ENCODE results near the gene MAPK8IP1. TPM values are rescaled to one million over a fixed set of nuclear protein-coding genes. Genes with fewer than 3 reads are reported as not detected.
"Not testable (repeated sequence)": the region's sequence is repeated elsewhere in the genome, so short reads cannot be mapped to it uniquely, and the experiment has no call there.

MAPK8IP1 gene
- polyA plus RNA-seq, 4 donors: 9.5 to 23.1 (median 11.8) TPM

- not testable (repeated sequence) for DNase-seq (ENCODE audit: low read depth in 4 of 4, low spot score in 3 of 4)
Observed at GRCh38 chr11:45905576-45905975, 20.1 kb downstream of the MAPK8IP1 start.

GRCh38 chr11:45906096-45906682 lies 20.7 kb downstream of the MAPK8IP1 start:
- no peak for DNase-seq (ENCODE audit: low read depth in 4 of 4, low spot score in 3 of 4)

- DNase-seq (ENCODE audit: low read depth in 4 of 4, low spot score in 3 of 4): no peak
Observed at GRCh38 chr11:45906965-45907611, 21.6 kb downstream of the MAPK8IP1 start, which contains the start of gene FREY1. Gene FREY1, minus strand, starts transcription at chr11:45907271. Its CDS starts 26 bp downstream, at chr11:45907245.

- no peak for DNase-seq (ENCODE audit: low read depth in 4 of 4, low spot score in 3 of 4)
Observed at GRCh38 chr11:45907911-45908370, 22.5 kb downstream of the MAPK8IP1 start.

GRCh38 chr11:45909594-45910475 lies 24.4 kb downstream of the MAPK8IP1 start:
- DNase-seq (ENCODE audit: low read depth in 4 of 4, low spot score in 3 of 4): no peak

- no peak for DNase-seq (ENCODE audit: low read depth in 4 of 4, low spot score in 3 of 4)
Observed at GRCh38 chr11:45910623-45911022, 25.2 kb downstream of the MAPK8IP1 start.

GRCh38 chr11:45913514-45913913 lies 28.1 kb downstream of the MAPK8IP1 start:
- DNase-seq (ENCODE audit: low read depth in 4 of 4, low spot score in 3 of 4): no peak

GRCh38 chr11:45913942-45914635 lies 28.6 kb downstream of the MAPK8IP1 start:
- DNase-seq (ENCODE audit: low read depth in 4 of 4, low spot score in 3 of 4): no peak

GRCh38 chr11:45915446-45915845 lies 30.0 kb downstream of the MAPK8IP1 start:
- no peak for DNase-seq (ENCODE audit: low read depth in 4 of 4, low spot score in 3 of 4)

GRCh38 chr11:45917286-45917622 lies 31.8 kb downstream of the MAPK8IP1 start:
- DNase-seq (ENCODE audit: low read depth in 4 of 4, low spot score in 3 of 4): no peak

- peak; percentile 89 to 93 (median 90) for DNase-seq (ENCODE audit: low read depth in 4 of 4, low spot score in 3 of 4)
Observed at GRCh38 chr11:45917623-45918330, 32.3 kb downstream of the MAPK8IP1 start, which contains the start of gene PEX16. Gene PEX16, minus strand, starts transcription at chr11:45917877. Its CDS starts 66 bp downstream, at chr11:45917811.

- DNase-seq (ENCODE audit: low read depth in 4 of 4, low spot score in 3 of 4): no peak
Observed at GRCh38 chr11:45918331-45918941, 33.0 kb downstream of the MAPK8IP1 start.

GRCh38 chr11:45918962-45919675 lies 33.7 kb downstream of the MAPK8IP1 start:
- DNase-seq (ENCODE audit: low read depth in 4 of 4, low spot score in 3 of 4): no peak

GRCh38 chr11:45919806-45920530 lies 34.5 kb downstream of the MAPK8IP1 start:
- DNase-seq (ENCODE audit: low read depth in 4 of 4, low spot score in 3 of 4): no peak

GRCh38 chr11:45920531-45921477 lies 35.4 kb downstream of the MAPK8IP1 start:
- no peak for DNase-seq (ENCODE audit: low read depth in 4 of 4, low spot score in 3 of 4)

GRCh38 chr11:45921561-45922424 lies 36.3 kb downstream of the MAPK8IP1 start:
- peak in 1 of 4 donors; percentile 45 for DNase-seq (ENCODE audit: low read depth in 4 of 4, low spot score in 3 of 4)
